ENCODE data around the gene FBLN2. TPM values are rescaled to one million over a fixed set of nuclear protein-coding genes. Genes with fewer than 3 reads are reported as not detected.

The FBLN2 gene
- total and polyA plus RNA-seq, 4 donors: 16.7 to 494 (median 68.4) TPM

DNA sequence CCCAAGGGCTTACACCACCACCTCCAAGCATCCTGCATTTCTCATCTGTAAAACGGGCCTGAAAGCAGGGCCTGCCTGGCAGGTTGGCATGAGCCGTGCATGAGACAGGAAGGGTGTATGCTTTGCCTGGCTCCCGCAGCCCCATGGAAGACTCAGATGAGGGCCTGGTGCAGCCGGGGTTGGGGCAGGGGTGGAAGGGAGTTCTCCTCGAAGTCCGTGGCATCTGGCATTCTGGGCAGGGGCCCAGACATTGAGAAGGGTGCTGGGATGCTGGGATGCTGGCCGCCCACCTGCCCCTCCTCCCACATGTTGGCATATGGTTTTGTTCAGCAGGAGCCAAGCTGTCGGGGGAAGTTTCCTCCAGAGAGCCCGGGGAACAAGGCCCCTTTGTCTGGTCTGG is 13.0 kb upstream of the FBLN2 start:
- H3K4me1 ChIP-seq (ENCODE audit: control insufficient read depth in 1 of 2, insufficient read depth in 2 of 2, low read length in 2 of 2): no peaks in the 10 kb centered on the region
- H3K9me3 ChIP-seq (ENCODE audit: control insufficient read depth, low read length): no peaks in the 10 kb centered on the region
- H3K4me3 ChIP-seq (ENCODE audit: low read length in 2 of 2): no peak overlapping the region
- DNase-seq (peak; percentile 41 to 73), ATAC-seq (ENCODE audit: low FRiP score) (no peak)
- H3K36me3 ChIP-seq (ENCODE audit: control insufficient read depth in 1 of 2, insufficient read depth in 2 of 2, low read length in 1 of 2): no peaks in the 10 kb centered on the region
- H3K27ac ChIP-seq (ENCODE audit: low read depth in 1 of 2, low read length in 2 of 2): no peak overlapping the region
- H3K27me3 ChIP-seq (ENCODE audit: control insufficient read depth in 1 of 2, insufficient read depth in 2 of 2, low read length in 1 of 2): no peaks in the 10 kb centered on the region
- intact Hi-C loops (cut with DNase I): no loop called here
- 49 to 52% methylated on average over 9 of the region's 9 CpGs for WGBS, 2 donors

DNA sequence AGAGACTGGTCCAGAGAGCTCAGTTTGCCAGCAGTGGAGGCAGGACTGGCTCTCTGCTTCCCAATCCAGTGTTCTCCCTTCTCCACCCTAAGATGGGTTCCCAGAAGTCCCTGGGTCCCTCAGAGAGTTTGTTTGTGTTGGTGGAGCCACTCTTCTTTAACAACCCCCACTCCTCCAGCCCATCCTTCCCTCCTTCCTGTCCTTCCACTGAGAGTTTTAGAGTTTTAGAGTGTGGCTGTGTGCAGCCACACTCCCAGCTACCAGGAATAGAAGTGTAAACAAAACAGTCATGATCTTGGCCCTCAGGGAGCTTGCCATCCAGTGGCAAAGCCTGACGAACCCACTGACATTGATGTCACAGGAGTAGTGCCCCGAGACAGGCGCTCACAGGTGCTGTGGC is 12.5 kb upstream of the FBLN2 start:
- Histone ChIP-seq H3K9me3 (ENCODE audit: control insufficient read depth, low read length) (no peaks in the 10 kb centered on the region), H3K27me3 (ENCODE audit: control insufficient read depth in 1 of 2, insufficient read depth in 2 of 2, low read length in 1 of 2) (no peaks in the 10 kb centered on the region), H3K27ac (ENCODE audit: low read depth in 1 of 2, low read length in 2 of 2) (no peak overlapping the region), H3K36me3 (ENCODE audit: control insufficient read depth in 1 of 2, insufficient read depth in 2 of 2, low read length in 1 of 2) (no peaks in the 10 kb centered on the region), H3K4me1 (ENCODE audit: control insufficient read depth in 1 of 2, insufficient read depth in 2 of 2, low read length in 2 of 2) (no peaks in the 10 kb centered on the region), H3K4me3 (ENCODE audit: low read length in 2 of 2) (no peak overlapping the region)
- intact Hi-C loops (cut with DNase I): no loop called here
- 87 to 93% methylated on average over 3 of the region's 3 CpGs for WGBS, 2 donors
- DNase-seq (no peak), ATAC-seq (ENCODE audit: low FRiP score) (no peak)

DNA sequence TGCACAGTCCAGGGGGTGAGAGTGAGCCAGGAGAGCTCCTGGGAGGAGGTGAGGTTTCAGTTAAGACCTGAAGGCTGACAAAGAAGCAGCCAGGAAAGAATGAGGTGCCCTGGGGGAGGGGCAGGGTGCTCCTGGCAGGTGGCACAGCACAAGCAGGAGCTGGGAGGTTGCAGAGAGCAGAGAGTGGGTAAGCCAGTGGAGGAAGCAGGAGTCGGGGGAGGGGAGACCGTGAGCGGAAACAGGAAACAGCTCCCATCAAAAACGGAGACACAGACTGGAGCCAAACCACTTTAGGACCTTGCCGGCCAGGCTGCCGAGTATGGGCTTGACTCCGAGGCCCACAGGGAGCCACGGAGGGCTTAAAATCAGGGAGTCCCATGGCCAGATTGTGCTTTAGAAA is 12.1 kb upstream of the FBLN2 start:
- H3K4me1 ChIP-seq (ENCODE audit: control insufficient read depth in 1 of 2, insufficient read depth in 2 of 2, low read length in 2 of 2): no peaks in the 10 kb centered on the region
- 39 to 49% methylated on average over 8 of the region's 8 CpGs for WGBS, 2 donors
- no peaks in the 10 kb centered on the region for H3K36me3 ChIP-seq (ENCODE audit: control insufficient read depth in 1 of 2, insufficient read depth in 2 of 2, low read length in 1 of 2)

DNA sequence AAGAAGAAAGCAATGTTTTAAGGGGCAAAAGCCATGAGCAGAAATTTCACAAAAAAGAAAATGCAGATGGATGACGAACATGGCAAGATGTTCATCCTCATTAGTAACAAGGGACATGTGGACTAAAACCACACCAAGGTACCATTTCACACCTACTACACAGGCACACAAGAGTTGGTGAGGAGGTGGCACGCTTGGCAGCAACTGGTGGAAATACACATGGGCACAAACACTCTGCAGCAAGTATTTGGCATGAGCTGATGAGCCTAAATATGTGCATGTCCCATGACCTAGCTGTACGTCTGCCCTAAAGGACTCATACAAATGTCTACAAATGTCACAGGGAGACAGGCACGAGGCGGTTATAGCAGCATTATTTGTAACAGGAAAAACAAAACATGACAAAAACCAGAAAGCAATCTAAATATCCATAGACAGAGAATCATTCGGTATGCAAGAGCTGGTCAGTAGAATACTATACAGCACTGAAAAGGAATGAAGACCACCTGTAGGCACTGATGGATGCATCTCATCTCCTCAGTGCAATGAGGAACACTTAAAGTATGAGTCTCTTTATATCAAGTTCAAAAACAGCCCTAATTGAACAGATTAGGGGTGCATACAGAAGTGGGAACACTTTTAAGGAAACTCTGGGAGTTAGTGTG is 11.5 kb upstream of the FBLN2 start:
- no peaks in the 10 kb centered on the region for H3K27me3 ChIP-seq (ENCODE audit: control insufficient read depth in 1 of 2, insufficient read depth in 2 of 2, low read length in 1 of 2)
- WGBS, 2 donors: 95 to 97% methylated on average over 6 of the region's 6 CpGs
- no peaks in the 10 kb centered on the region for H3K36me3 ChIP-seq (ENCODE audit: control insufficient read depth in 1 of 2, insufficient read depth in 2 of 2, low read length in 1 of 2)
- H3K27ac ChIP-seq (ENCODE audit: low read depth in 1 of 2, low read length in 2 of 2): no peak overlapping the region
- DNase-seq: no peak
- intact Hi-C loops (cut with DNase I): no loop called here
- H3K4me3 ChIP-seq (ENCODE audit: low read length in 2 of 2): no peak overlapping the region
- H3K4me1 ChIP-seq (ENCODE audit: control insufficient read depth in 1 of 2, insufficient read depth in 2 of 2, low read length in 2 of 2): no peaks in the 10 kb centered on the region
- ATAC-seq (ENCODE audit: low FRiP score): no peak
- no peaks in the 10 kb centered on the region for H3K9me3 ChIP-seq (ENCODE audit: control insufficient read depth, low read length)

More for the DNA sequence above, 12.1 kb upstream of the FBLN2 start:
- H3K27ac ChIP-seq (ENCODE audit: low read depth in 1 of 2, low read length in 2 of 2): no peak overlapping the region
- no peak overlapping the region for H3K4me3 ChIP-seq (ENCODE audit: low read length in 2 of 2)
- ATAC-seq (ENCODE audit: low FRiP score) (no peak), DNase-seq (peak; percentile 54)
- H3K27me3 ChIP-seq (ENCODE audit: control insufficient read depth in 1 of 2, insufficient read depth in 2 of 2, low read length in 1 of 2): no peaks in the 10 kb centered on the region
- intact Hi-C loops (cut with DNase I): no loop called here
- no peaks in the 10 kb centered on the region for H3K9me3 ChIP-seq (ENCODE audit: control insufficient read depth, low read length)

DNA sequence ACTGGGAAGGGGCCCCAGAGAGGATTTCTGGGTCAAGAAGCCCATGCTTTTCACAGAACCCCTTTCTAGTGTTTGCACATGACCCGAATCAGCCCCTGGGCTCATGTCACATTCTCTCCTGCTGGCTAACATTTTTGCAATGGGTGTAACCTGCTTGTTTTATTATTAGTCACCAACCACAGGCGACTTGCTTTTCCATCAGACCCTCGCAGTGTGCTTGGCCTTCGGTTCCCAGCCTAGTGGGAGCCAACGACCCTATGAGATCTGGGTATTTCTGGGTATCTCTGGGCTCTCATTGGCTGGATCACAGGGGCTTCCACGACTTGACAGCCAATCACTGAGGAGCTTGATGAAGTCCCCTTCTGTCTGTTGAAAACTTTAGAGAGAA is 11.0 kb upstream of the FBLN2 start:
- intact Hi-C loops (cut with DNase I): no loop called here
- no peaks in the 10 kb centered on the region for H3K27me3 ChIP-seq (ENCODE audit: control insufficient read depth in 1 of 2, insufficient read depth in 2 of 2, low read length in 1 of 2)
- no peak overlapping the region for H3K27ac ChIP-seq (ENCODE audit: low read depth in 1 of 2, low read length in 2 of 2)
- H3K4me1 ChIP-seq (ENCODE audit: control insufficient read depth in 1 of 2, insufficient read depth in 2 of 2, low read length in 2 of 2): no peaks in the 10 kb centered on the region
- ATAC-seq (ENCODE audit: low FRiP score): no peak
- no peaks in the 10 kb centered on the region for H3K36me3 ChIP-seq (ENCODE audit: control insufficient read depth in 1 of 2, insufficient read depth in 2 of 2, low read length in 1 of 2)
- H3K4me3 ChIP-seq (ENCODE audit: low read length in 2 of 2): no peak overlapping the region
- DNase-seq: peak; percentile 48 to 74
- 54 to 64% methylated on average over 6 of the region's 6 CpGs for WGBS, 2 donors
- H3K9me3 ChIP-seq (ENCODE audit: control insufficient read depth, low read length): no peaks in the 10 kb centered on the region

DNA sequence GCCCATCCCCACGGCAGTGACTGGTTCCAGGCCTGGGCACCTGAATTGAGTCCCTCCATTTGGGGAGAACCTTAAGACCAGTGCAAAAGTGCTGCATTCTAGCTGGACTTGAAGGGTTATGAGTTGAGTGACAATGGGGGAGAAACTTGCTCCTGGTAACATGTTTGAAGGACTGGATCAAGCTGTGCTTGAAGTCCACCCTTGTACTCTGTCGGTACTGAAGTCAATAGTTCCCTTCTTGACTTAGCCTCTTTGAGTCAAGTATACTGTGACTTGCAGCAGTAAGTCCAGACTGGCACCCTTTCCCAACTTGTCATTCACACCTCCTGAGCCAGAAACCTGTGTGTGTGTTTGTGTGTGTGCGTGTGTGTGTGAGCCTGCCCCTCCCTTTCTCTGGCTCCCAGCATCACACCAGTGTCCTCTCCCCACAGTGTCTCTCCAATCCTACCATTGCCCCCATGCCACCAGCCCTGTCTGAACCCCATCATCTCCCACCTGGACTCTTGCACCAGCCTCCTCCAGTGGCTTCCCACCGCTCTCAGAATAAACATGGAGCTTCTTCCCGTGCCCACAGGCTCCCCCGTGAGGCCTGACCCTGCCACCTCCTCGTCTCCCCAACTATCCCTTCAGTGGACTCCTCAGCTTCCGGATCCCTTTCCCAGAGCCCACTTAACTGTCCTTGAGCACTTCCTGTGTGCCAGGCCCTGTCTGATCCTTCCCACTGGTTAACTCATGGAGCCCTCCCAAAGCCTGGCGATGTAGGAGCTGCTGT is 10.2 kb upstream of the FBLN2 start:
- H3K36me3 ChIP-seq (ENCODE audit: control insufficient read depth in 1 of 2, insufficient read depth in 2 of 2, low read length in 1 of 2): no peaks in the 10 kb centered on the region

DNA sequence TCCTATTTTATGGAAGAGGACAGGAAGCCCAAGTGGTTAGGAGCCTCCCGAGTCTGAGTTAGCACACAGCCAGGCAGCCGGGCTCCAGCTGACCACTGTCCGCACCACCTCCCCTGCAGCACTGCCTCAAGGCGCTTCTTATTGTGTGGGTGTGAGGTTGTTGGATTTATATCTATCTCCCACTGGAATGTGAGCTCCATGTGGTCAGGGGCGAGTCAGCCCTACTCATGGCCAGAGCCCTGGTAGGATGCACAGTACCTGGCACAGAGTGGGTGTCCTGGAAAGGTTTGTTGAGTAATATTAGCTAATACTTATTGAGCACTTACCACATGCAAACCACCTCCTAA is 9.7 kb upstream of the FBLN2 start:
- Histone ChIP-seq H3K4me3 (ENCODE audit: low read length in 2 of 2) (no peak overlapping the region), H3K36me3 (ENCODE audit: control insufficient read depth in 1 of 2, insufficient read depth in 2 of 2, low read length in 1 of 2) (no peaks in the 10 kb centered on the region), H3K4me1 (ENCODE audit: control insufficient read depth in 1 of 2, insufficient read depth in 2 of 2, low read length in 2 of 2) (no peaks in the 10 kb centered on the region), H3K27ac (ENCODE audit: low read depth in 1 of 2, low read length in 2 of 2) (no peak overlapping the region), H3K27me3 (ENCODE audit: control insufficient read depth in 1 of 2, insufficient read depth in 2 of 2, low read length in 1 of 2) (no peaks in the 10 kb centered on the region), H3K9me3 (ENCODE audit: control insufficient read depth, low read length) (no peaks in the 10 kb centered on the region)
- WGBS, 2 donors: 96 to 99% methylated on average over 5 of the region's 5 CpGs
- DNase-seq (peak in 1 of 2 donors; percentile 70), ATAC-seq (ENCODE audit: low FRiP score) (no peak)
- intact Hi-C loops (cut with DNase I): no loop called here

More for the DNA sequence above, 10.2 kb upstream of the FBLN2 start:
- peak in 1 of 2 donors; percentile 20 for DNase-seq
- H3K9me3 ChIP-seq (ENCODE audit: control insufficient read depth, low read length): no peaks in the 10 kb centered on the region
- no peak for ATAC-seq (ENCODE audit: low FRiP score)
- no peak overlapping the region for H3K27ac ChIP-seq (ENCODE audit: low read depth in 1 of 2, low read length in 2 of 2)
- intact Hi-C loops (cut with DNase I): no loop called here
- no peak overlapping the region for H3K4me3 ChIP-seq (ENCODE audit: low read length in 2 of 2)
- no peaks in the 10 kb centered on the region for H3K27me3 ChIP-seq (ENCODE audit: control insufficient read depth in 1 of 2, insufficient read depth in 2 of 2, low read length in 1 of 2)
- WGBS, 2 donors: 95 to 96% methylated on average over 9 of the region's 9 CpGs
- no peaks in the 10 kb centered on the region for H3K4me1 ChIP-seq (ENCODE audit: control insufficient read depth in 1 of 2, insufficient read depth in 2 of 2, low read length in 2 of 2)

DNA sequence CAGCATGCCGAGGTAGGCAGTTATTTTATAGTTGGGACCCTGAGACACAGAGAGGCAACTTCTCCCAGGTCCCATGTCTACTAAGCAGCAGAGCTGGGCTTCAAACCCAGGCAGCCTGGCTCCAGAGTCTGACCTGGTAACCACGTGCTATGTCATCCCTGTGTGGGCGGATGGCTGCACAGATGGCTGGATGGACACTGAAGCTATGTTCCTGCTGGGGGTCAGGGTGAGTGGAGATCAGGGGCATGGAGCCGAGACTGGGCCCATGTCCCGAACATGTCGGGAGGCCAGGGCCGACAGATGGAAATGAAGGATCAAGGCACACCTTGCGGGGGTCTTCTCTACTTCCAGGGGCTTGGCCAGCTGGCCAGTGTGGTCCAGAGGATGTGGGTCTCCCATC is 9.3 kb upstream of the FBLN2 start:
- H3K27me3 ChIP-seq (ENCODE audit: control insufficient read depth in 1 of 2, insufficient read depth in 2 of 2, low read length in 1 of 2): no peaks in the 10 kb centered on the region
- H3K36me3 ChIP-seq (ENCODE audit: control insufficient read depth in 1 of 2, insufficient read depth in 2 of 2, low read length in 1 of 2): no peaks in the 10 kb centered on the region
- WGBS, 2 donors: 92 to 94% methylated on average over 8 of the region's 8 CpGs
- H3K9me3 ChIP-seq (ENCODE audit: control insufficient read depth, low read length): no peaks in the 10 kb centered on the region
- no peak for ATAC-seq (ENCODE audit: low FRiP score)
- peak in 1 of 2 donors; percentile 49 for DNase-seq
- no peaks in the 10 kb centered on the region for H3K4me1 ChIP-seq (ENCODE audit: control insufficient read depth in 1 of 2, insufficient read depth in 2 of 2, low read length in 2 of 2)
- intact Hi-C loops (cut with DNase I): no loop called here
- no peak overlapping the region for H3K4me3 ChIP-seq (ENCODE audit: low read length in 2 of 2)
- no peak overlapping the region for H3K27ac ChIP-seq (ENCODE audit: low read depth in 1 of 2, low read length in 2 of 2)

Measured in aorta (tissue), 5 donors.